WERI-Rb-1 (cell line): Measurements from ENCODE around the gene PUM1.

ENCODE experiments used
- DNase-seq: peaks from one replicate; pipeline ENCODE4 v3.0.0-alpha.2; 2020
- H3K27ac ChIP-seq: fragments of 250-450 bp; sonication (Bioruptor Pico); 2 replicates; pipeline ENCODE4 v1.5.1; 2020; ENCODE audit warnings: mild to moderate bottlenecking, moderate library complexity
- H3K27me3 ChIP-seq: fragments of 250-450 bp; sonication (Bioruptor Pico); 2 replicates; pipeline ENCODE4 v1.5.1; 2021; ENCODE audit warnings: mild to moderate bottlenecking, low read depth, moderate library complexity; ENCODE audit not compliant: insufficient read depth, severe bottlenecking
- H3K36me3 ChIP-seq: fragments of 250-450 bp; sonication (Bioruptor Pico); 2 replicates; pipeline ENCODE4 v1.5.1; 2020; ENCODE audit warnings: mild to moderate bottlenecking, moderate library complexity
- H3K4me3 ChIP-seq: 2 replicates; pipeline ENCODE4 v1.5.1; 2011; ENCODE audit warnings: low read depth, mild to moderate bottlenecking, control low read depth, low read length
- H3K9me3 ChIP-seq: fragments of 250-450 bp; sonication (Bioruptor Pico); 2 replicates; pipeline ENCODE4 v1.5.1; 2021; ENCODE audit warnings: mild to moderate bottlenecking, moderate library complexity; ENCODE audit not compliant: severe bottlenecking
- CTCF ChIP-seq: IDR thresholded peaks from 2 replicates; pipeline ENCODE4 v1.5.1; 2011; ENCODE audit warnings: low read depth, mild to moderate bottlenecking, control low read depth, inconsistent platforms, low read length

The PUM1 gene

GRCh38 chr1:30934613-30935012, 130.9 kb downstream of the PUM1 start:
- peak overlapping the region; percentile 57 for H3K27ac ChIP-seq
- peaks cover 72% of the 10 kb centered on the region for H3K36me3 ChIP-seq
- TF ChIP-seq CTCF = no peak

DNA sequence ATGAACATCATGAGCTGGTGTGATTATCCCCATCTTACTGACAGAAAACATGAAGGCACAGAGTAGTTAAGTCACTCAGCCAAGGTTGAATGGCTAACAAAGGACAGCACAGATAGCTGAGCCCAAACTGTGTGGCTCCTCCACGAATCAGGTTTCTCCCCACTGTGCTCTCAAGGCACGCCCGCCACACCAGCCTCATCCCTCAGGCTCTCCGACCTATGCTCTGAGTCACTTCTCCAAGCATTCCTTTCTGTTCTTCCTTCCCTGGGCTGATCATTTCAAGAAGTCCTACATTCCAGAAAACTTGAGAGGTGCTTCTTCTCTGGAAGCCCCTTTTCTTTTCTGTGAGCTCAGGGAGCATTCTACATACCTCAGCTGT, 131.7 kb downstream of the PUM1 start:
- Histone ChIP-seq H3K27ac (no peak overlapping the region), H3K9me3 (no peaks in the 10 kb centered on the region), H3K27me3 (no peaks in the 10 kb centered on the region), H3K4me3 (no peak overlapping the region), H3K36me3 (peaks cover 64% of the 10 kb centered on the region)
- no peak for DNase-seq
- TF ChIP-seq CTCF = no peak

More at GRCh38 chr1:30934613-30935012, 130.9 kb downstream of the PUM1 start:
- DNase-seq = no peak
- H3K4me3 ChIP-seq = no peak overlapping the region
- no peaks in the 10 kb centered on the region for H3K9me3 ChIP-seq
- no peaks in the 10 kb centered on the region for H3K27me3 ChIP-seq

DNA sequence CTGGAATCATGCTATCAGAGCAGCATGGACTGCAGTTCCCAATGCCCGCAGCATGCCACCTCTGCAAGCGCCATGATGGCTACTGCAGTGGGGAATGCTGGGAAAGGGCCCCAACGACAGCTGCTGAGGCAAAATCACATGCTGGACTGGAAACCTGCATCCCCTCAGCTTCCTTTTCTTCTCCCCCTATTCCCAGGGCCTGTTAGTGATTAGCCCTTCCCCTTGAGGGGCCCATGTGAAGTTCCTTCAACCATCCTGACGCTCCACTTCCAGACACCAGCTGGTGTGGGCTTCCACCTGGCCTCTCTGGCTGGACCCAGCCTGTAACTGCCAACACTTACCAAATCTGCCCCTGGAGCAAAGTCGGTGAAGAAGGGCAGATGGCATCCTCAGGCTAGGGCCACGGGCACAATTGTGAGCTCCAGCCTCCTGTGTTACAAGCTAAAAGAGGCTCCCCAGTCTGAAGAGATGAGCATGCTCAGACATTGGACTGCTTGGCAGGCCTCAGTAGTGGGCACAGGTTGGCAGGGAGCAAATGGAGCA, 134.8 kb downstream of the PUM1 start:
- Histone ChIP-seq H3K36me3 (peaks cover 36% of the 10 kb centered on the region), H3K4me3 (no peak overlapping the region), H3K27me3 (no peaks in the 10 kb centered on the region), H3K9me3 (no peaks in the 10 kb centered on the region), H3K27ac (no peak overlapping the region)
- no peak for TF ChIP-seq CTCF
- DNase-seq = no peak

DNA sequence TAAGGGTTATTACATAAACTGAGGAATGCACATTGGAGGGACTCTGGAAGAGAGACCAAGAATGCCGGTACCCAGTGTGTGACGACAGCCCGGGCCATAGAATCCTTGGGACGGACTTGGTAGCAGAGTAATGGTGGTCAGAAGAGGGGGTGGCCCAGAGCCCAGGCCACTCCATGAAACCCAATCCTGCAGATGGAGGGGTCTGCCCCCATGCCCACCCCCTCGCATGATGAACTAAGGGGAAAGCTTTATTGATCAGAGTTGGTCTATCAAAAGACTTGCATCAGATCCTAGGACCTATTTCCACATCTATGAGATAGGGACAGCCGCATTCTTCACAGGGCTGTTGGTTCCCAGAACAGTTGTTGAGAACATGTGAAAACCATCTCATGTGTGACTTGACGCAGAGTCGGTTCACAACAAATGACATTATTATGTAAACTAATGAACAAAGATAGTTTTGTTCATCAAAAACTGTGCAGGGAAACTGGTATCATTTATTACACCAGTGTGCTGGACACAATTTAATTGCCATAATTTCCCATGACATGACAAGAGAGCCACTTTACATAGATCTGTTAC, 135.5 kb downstream of the PUM1 start:
- no peak for DNase-seq
- no peak overlapping the region for H3K27ac ChIP-seq
- H3K27me3 ChIP-seq = no peaks in the 10 kb centered on the region
- H3K36me3 ChIP-seq = peaks cover 31% of the 10 kb centered on the region
- H3K4me3 ChIP-seq = no peak overlapping the region
- no peaks in the 10 kb centered on the region for H3K9me3 ChIP-seq
- TF ChIP-seq CTCF = no peak

DNA sequence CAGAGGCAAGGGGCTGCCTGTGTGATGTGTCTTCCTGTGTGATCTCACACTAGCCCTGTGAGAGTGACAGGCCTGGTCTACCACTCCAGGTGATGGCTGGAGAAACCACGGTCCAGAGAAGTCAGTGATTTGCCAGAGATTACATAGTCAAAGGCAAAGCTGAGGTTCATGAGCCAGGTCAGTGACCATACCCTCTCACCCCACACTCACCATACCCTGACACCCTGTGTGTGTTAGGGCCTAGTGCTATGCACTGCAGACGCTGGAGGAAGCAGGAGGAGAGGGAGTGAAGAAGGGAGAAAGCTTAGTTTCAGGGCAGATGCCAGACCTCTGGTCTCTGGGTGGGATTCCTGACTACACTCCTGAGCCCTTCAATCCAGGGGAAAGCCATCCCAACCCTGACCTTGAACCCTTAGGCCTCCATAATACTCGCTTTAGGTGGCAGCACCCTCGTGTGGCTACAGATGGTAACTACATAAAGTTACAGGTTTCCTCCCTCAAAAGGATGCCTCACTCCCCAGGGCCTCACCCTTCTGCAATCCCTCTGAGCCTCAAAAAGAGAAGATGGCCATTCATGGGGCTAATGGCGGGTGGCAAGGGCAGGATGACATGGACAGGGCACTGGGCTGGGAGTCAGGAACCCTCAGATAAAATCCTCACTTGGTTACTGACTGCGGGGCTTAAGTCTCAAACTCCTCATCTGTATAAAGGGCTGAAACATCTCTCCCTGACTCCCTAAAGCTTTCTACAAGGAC, 136.2 kb downstream of the PUM1 start:
- no peaks in the 10 kb centered on the region for H3K9me3 ChIP-seq
- H3K36me3 ChIP-seq = peaks cover 23% of the 10 kb centered on the region
- H3K27me3 ChIP-seq = no peaks in the 10 kb centered on the region
- no peak overlapping the region for H3K4me3 ChIP-seq
- H3K27ac ChIP-seq = no peak overlapping the region
- DNase-seq = peak; percentile 65
- peak; percentile 68 for TF ChIP-seq CTCF
